AG09319 (cell line): ENCODE measurements around the gene CHST13.

Experiments used
- DNase-seq: peaks from one replicate; pipeline ENCODE4 v3.0.0-alpha.2; 2010; ENCODE audit warnings: low read depth; ENCODE audit errors: extremely low read depth
- TF ChIP-seq, protein P1 (sequence below): IDR thresholded peaks from 2 replicates; pipeline ENCODE4 v1.5.1; 2011; ENCODE audit warnings: low read depth, mild to moderate bottlenecking, inconsistent platforms, low read length, moderate library complexity

CHST13 gene

DNA sequence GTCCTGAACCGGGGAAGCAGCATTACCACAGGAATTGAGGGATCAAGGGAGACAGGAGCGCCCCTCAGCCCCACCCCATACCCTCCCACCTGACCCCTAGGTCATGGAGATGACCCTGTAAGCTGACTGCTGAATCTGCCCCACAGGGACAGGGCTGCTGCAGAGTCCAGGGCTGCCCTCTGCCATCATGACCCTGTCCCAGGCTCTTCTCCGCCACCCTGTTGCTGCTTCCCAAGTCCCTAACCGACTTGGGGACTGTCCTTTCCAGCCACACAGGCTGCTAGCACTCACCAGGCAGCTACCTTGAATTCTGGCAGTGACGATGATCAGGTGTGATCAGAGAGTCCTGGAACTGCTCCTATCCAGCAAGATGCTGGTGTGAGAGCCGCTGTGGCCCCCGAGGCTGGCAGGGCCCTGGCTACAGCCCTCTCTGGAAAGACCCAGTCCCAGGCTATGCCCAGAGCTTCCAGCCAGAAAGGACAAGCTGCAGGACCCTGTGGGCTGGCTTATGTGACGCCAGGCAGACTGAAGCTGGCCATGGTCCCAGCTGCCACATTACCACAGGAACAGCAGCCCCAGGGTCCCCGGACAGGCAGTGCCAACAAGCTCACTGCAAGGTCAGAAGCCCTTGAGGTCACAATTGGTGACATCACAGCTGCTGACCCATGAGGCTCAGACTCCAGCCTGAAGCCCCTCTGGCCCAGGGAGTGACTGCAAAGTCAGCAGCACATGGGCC, 34.5 kb downstream of the CHST13 start, which contains the start of gene C3orf22:
TSS of gene C3orf22 (minus strand) at position 597 of the 736 bp plus-strand sequence. CDS start 5,542 bp downstream, outside the sequence.
- TF ChIP-seq, protein P1, sequence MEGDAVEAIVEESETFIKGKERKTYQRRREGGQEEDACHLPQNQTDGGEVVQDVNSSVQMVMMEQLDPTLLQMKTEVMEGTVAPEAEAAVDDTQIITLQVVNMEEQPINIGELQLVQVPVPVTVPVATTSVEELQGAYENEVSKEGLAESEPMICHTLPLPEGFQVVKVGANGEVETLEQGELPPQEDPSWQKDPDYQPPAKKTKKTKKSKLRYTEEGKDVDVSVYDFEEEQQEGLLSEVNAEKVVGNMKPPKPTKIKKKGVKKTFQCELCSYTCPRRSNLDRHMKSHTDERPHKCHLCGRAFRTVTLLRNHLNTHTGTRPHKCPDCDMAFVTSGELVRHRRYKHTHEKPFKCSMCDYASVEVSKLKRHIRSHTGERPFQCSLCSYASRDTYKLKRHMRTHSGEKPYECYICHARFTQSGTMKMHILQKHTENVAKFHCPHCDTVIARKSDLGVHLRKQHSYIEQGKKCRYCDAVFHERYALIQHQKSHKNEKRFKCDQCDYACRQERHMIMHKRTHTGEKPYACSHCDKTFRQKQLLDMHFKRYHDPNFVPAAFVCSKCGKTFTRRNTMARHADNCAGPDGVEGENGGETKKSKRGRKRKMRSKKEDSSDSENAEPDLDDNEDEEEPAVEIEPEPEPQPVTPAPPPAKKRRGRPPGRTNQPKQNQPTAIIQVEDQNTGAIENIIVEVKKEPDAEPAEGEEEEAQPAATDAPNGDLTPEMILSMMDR = no peak
- DNase-seq = no peak

GRCh38 chr3:126562737-126563276, 38.9 kb downstream of the CHST13 start:
- TF ChIP-seq, protein P1 = no peak
- DNase-seq = no peak

- TF ChIP-seq, protein P1 = no peak
- DNase-seq = no peak
Observed at GRCh38 chr3:126567696-126568438, 43.9 kb downstream of the CHST13 start.

- TF ChIP-seq, protein P1 = no peak
- DNase-seq = no peak
Observed at GRCh38 chr3:126568776-126569342, 44.9 kb downstream of the CHST13 start.

DNA sequence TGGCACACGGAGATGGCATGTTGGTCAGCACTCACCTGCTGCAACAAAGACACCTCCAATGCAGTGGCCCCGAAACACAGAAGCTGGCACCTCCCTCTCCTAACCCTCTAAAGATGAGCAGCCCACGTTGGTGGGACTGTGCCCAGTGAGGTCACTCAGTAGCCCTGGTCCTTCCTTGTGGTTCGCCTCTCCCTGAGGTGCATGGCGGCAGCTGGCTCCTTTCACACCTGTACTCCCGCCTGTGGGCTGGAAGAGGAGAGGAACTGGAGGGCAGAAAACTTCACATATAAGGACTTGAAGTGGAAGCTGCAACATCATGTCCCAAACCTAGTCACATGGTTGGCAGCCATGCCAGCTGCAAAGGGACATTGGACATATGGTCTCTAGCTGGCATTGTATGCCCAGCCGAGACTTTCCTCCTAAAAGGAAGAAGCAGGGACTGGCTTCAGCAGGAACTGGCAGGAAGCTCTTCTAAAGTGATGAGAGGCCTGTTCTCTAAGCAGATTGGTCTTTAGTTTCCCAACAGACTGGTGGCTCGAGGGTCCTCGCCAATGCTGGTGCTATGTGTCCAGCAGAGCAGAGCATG, 45.5 kb downstream of the CHST13 start:
- DNase-seq = no peak
- TF ChIP-seq, protein P1 = no peak

DNA sequence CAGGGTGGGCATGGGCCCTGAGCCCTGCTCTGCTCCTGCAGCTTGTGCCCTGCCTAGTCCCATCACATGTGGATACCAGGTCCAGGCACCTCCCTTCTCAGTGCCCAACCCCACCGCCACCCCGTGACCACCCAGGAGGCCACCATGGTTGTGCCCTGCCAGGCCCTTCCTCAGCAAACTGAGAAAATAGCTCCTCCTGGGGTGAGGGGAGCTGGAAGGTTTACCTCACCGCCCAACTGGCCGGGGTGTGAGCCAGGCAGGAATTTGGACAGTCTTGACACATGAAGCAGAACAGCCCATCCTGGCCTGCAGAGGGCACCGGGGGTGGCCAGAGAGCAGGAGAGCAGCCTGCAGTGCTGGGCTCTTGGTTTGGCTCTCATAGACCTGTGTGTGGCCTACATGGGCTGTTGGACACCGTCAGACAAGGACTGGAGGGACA, 46.2 kb downstream of the CHST13 start:
- no peak for DNase-seq
- TF ChIP-seq, protein P1 = no peak
